Measurements from ENCODE around the gene SPC24. TPM values are rescaled to one million over a fixed set of nuclear protein-coding genes. Genes with fewer than 3 reads are reported as not detected.

SPC24 gene
- total RNA-seq, 1 experiment from 2014 or later, result 33.9 TPM

GRCh38 chr19:11175920-11176319, 20.3 kb upstream of the SPC24 start (continued):
- TF ChIP-seq CTCF (IDR thresholded peaks at IDR 0.05 in 2 of 3, conservative IDR thresholded peaks at IDR 0.05 in 1 of 3; ENCODE audit: borderline replicate concordance in 1 of 3, insufficient read depth in 1 of 3, low read depth in 2 of 3, low read length in 2 of 3), result no peak
- no peak for TF ChIP-seq TCF7L2 (IDR thresholded peaks at IDR 0.05; ENCODE audit: borderline replicate concordance, extremely low read depth, insufficient read depth, insufficient read length)
- TF ChIP-seq, protein P1, sequence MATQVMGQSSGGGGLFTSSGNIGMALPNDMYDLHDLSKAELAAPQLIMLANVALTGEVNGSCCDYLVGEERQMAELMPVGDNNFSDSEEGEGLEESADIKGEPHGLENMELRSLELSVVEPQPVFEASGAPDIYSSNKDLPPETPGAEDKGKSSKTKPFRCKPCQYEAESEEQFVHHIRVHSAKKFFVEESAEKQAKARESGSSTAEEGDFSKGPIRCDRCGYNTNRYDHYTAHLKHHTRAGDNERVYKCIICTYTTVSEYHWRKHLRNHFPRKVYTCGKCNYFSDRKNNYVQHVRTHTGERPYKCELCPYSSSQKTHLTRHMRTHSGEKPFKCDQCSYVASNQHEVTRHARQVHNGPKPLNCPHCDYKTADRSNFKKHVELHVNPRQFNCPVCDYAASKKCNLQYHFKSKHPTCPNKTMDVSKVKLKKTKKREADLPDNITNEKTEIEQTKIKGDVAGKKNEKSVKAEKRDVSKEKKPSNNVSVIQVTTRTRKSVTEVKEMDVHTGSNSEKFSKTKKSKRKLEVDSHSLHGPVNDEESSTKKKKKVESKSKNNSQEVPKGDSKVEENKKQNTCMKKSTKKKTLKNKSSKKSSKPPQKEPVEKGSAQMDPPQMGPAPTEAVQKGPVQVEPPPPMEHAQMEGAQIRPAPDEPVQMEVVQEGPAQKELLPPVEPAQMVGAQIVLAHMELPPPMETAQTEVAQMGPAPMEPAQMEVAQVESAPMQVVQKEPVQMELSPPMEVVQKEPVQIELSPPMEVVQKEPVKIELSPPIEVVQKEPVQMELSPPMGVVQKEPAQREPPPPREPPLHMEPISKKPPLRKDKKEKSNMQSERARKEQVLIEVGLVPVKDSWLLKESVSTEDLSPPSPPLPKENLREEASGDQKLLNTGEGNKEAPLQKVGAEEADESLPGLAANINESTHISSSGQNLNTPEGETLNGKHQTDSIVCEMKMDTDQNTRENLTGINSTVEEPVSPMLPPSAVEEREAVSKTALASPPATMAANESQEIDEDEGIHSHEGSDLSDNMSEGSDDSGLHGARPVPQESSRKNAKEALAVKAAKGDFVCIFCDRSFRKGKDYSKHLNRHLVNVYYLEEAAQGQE (IDR thresholded peaks at IDR 0.05; ENCODE audit: low read depth), result no peak
- TF ChIP-seq POLR2AphosphoS5 (IDR thresholded peaks at IDR 0.05; ENCODE audit: low read depth, low read length), result no peak

GRCh38 chr19:11174336-11174735, 18.8 kb upstream of the SPC24 start:
- Histone ChIP-seq H3K9ac (ENCODE audit: low read length) (no peak overlapping the region), H3K4me3 (replicated peaks in 1 of 2; ENCODE audit: low read depth in 1 of 2, low read length in 2 of 2) (no peak overlapping the region), H3K27ac (ENCODE audit: low read depth, low read length) (no peak overlapping the region), H3K9me2 (ENCODE audit: insufficient read depth) (no peaks in the 10 kb centered on the region), H3K27me3 (ENCODE audit: insufficient read depth, low read length) (no peaks in the 10 kb centered on the region), H2AFZ (ENCODE audit: low read depth, low read length, poor library complexity, severe bottlenecking) (no peak overlapping the region), H3K9me3 (ENCODE audit: control insufficient read depth in 1 of 2, insufficient read depth in 1 of 2, low read depth in 1 of 2, low read length in 2 of 2) (no peaks in the 10 kb centered on the region), H3K4me1 (ENCODE audit: control insufficient read depth in 1 of 2, insufficient read depth in 2 of 2, low read length in 2 of 2) (peaks cover 0 to 3% of the 10 kb centered on the region in 2 experiments; a peak in 1 of 4 replicates), H3K79me2 (ENCODE audit: insufficient read depth, low read length) (no peaks in the 10 kb centered on the region), H4K20me1 (ENCODE audit: insufficient read depth) (no peaks in the 10 kb centered on the region), H3K4me2 (ENCODE audit: low read length) (no peak overlapping the region), H3K36me3 (ENCODE audit: control insufficient read depth in 1 of 2, insufficient read depth in 2 of 2, low read length in 2 of 2) (peaks cover 0 to 20% of the 10 kb centered on the region in 2 experiments; a peak in 2 of 4 replicates)
- BruUV-seq (replicated peaks), result no TSS peak
- RAD21 ChIA-PET (ENCODE audit: low non-redundant PET in 1 of 2, low total read pairs in 2 of 2, uncharacterized antibody in 2 of 2, unreplicated experiment in 2 of 2), result no interaction called here
- DNase-seq (ENCODE audit: low read depth, low spot score) (no peak), ATAC-seq (no peak)
- intact Hi-C loops (cut with micrococcal nuclease), result no loop called here
- POLR2A ChIA-PET, result no interaction called here
- CTCF ChIA-PET, result no interaction called here
- TF ChIP-seq POLR2A (IDR thresholded peaks at IDR 0.05; ENCODE audit: borderline replicate concordance, extremely low read depth, insufficient read depth, insufficient read length) (no peak), POLR2AphosphoS5 (IDR thresholded peaks at IDR 0.05; ENCODE audit: low read depth, low read length) (no peak), ZNF274 (IDR thresholded peaks at IDR 0.05; ENCODE audit: low read depth, low read length) (no peak), ZFX (IDR thresholded peaks at IDR 0.05) (no peak), JUND (IDR thresholded peaks at IDR 0.05) (no peak), EZH2 (IDR thresholded peaks at IDR 0.05) (no peak), SIN3A (IDR thresholded peaks at IDR 0.05; ENCODE audit: low read depth) (no peak), FOSL1 (IDR thresholded peaks at IDR 0.05; ENCODE audit: low read depth) (no peak), SRF (IDR thresholded peaks at IDR 0.05; ENCODE audit: low read depth) (no peak), CEBPB (IDR thresholded peaks at IDR 0.05; ENCODE audit: low read depth) (no peak), EZH2phosphoT487 (IDR thresholded peaks at IDR 0.05; ENCODE audit: borderline replicate concordance) (no peak), TCF7L2 (IDR thresholded peaks at IDR 0.05; ENCODE audit: borderline replicate concordance, extremely low read depth, insufficient read depth, insufficient read length) (no peak), RAD21 (IDR thresholded peaks at IDR 0.05; ENCODE audit: low read depth) (no peak), MAX (IDR thresholded peaks at IDR 0.05) (no peak), ELF1 (IDR thresholded peaks at IDR 0.05; ENCODE audit: borderline replicate concordance, low read depth) (no peak)
- TF ChIP-seq, protein P1 (IDR thresholded peaks at IDR 0.05; ENCODE audit: low read depth), result no peak

All from HCT116 (cell line).